Dermis microvascular lymphatic vessel endothelial cell (primary cell): ENCODE results near the gene ZNF135. TPM values are rescaled to one million over a fixed set of nuclear protein-coding genes. Genes with fewer than 3 reads are reported as not detected.

ENCODE experiments used
- DNase-seq, 2 donors: peaks; one replicate each; pipeline versions ENCODE4 v3.0.0 to v3.0.0-alpha.2; 2010; ENCODE audit warnings: low read depth in 2 of 2
- total RNA-seq: library from RNA; depleted of rRNA; stranded (reverse); fragments of >200 nt; gene quantifications from 2 replicates; pipeline ENCODE4 v1.2.1, GENCODE V29; 2014

Gene ZNF135
- total RNA-seq: 0.64 and 1.8 TPM in 2 replicates

- DNase-seq: peak; percentile 29 to 66
These were observed at the start of gene ZNF135 for GRCh38 chr19:58059003-58059670. Gene ZNF135 (plus strand): TSS chr19:58059282. CDS start chr19:58060003, 721 bp downstream.

GRCh38 chr19:58009301-58009665, 49.8 kb upstream of the ZNF135 start:
- DNase-seq: no peak

- DNase-seq: peak; percentile 50 to 81
These were observed 49.3 kb upstream of the ZNF135 start for GRCh38 chr19:58009666-58010301.

- no peak for DNase-seq
These were observed 48.6 kb upstream of the ZNF135 start for GRCh38 chr19:58010507-58010906.

- DNase-seq: no peak
These were observed 44.9 kb upstream of the ZNF135 start for GRCh38 chr19:58014141-58014540.

- no peak for DNase-seq
These were observed 39.0 kb upstream of the ZNF135 start for GRCh38 chr19:58020129-58020528.

GRCh38 chr19:58021541-58022282, 37.4 kb upstream of the ZNF135 start:
- DNase-seq: peak; percentile 10 to 46

GRCh38 chr19:58022283-58022660, 36.8 kb upstream of the ZNF135 start:
- no peak for DNase-seq

GRCh38 chr19:58024661-58025060, 34.4 kb upstream of the ZNF135 start:
- DNase-seq: no peak

- peak; percentile 23 to 53 for DNase-seq
These were observed 25.2 kb upstream of the ZNF135 start, which contains the start of gene ZSCAN1 for GRCh38 chr19:58033741-58034476. Gene ZSCAN1 (plus strand): TSS chr19:58034025. CDS start chr19:58037837, 3,812 bp downstream.

GRCh38 chr19:58034477-58034793, 24.6 kb upstream of the ZNF135 start:
- DNase-seq: no peak

GRCh38 chr19:58035863-58036262, 23.2 kb upstream of the ZNF135 start:
- DNase-seq: no peak

GRCh38 chr19:58037927-58038687, 21.0 kb upstream of the ZNF135 start:
- DNase-seq: no peak

GRCh38 chr19:58038688-58039204, 20.3 kb upstream of the ZNF135 start:
- no peak for DNase-seq

- no peak for DNase-seq
These were observed 18.1 kb upstream of the ZNF135 start for GRCh38 chr19:58040751-58041525.

GRCh38 chr19:58042495-58043340, 16.4 kb upstream of the ZNF135 start:
- no peak for DNase-seq

- DNase-seq: no peak
These were observed 14.7 kb upstream of the ZNF135 start for GRCh38 chr19:58044391-58044790.

GRCh38 chr19:58044886-58045285, 14.2 kb upstream of the ZNF135 start:
- DNase-seq: no peak

- DNase-seq: no peak
These were observed 13.6 kb upstream of the ZNF135 start for GRCh38 chr19:58045411-58046050.
